ENCODE results near the gene CCDC88C.
A peak's percentile ranks its signal among the peaks of the same experiment; 100 is the strongest.

CCDC88C gene

DNA sequence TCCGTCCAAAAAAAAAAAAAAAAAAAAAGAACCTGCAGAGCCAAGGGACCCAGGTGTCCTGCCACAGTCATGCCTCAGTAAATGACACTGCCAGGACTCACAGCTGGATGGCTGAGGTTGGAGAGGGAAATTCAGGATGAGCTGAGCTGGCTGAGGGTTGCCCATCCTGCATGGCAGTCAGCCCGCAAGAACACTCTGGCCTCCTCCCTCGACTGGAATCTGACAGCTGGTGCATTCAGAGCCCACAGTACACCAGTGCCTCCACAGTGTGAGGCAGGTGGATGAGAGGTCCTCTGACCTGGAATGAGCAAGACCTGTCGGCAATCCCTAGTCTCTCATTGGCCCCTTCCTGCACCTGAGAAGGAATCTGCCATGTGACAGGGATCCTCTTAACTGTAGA, 98.7 kb downstream of the CCDC88C start:
- TF ChIP-seq, protein P1, sequence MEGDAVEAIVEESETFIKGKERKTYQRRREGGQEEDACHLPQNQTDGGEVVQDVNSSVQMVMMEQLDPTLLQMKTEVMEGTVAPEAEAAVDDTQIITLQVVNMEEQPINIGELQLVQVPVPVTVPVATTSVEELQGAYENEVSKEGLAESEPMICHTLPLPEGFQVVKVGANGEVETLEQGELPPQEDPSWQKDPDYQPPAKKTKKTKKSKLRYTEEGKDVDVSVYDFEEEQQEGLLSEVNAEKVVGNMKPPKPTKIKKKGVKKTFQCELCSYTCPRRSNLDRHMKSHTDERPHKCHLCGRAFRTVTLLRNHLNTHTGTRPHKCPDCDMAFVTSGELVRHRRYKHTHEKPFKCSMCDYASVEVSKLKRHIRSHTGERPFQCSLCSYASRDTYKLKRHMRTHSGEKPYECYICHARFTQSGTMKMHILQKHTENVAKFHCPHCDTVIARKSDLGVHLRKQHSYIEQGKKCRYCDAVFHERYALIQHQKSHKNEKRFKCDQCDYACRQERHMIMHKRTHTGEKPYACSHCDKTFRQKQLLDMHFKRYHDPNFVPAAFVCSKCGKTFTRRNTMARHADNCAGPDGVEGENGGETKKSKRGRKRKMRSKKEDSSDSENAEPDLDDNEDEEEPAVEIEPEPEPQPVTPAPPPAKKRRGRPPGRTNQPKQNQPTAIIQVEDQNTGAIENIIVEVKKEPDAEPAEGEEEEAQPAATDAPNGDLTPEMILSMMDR (IDR thresholded peaks at IDR 0.05), result no peak
- TF ChIP-seq ZFX (IDR thresholded peaks at IDR 0.05; ENCODE audit: borderline replicate concordance), result no peak
- no peak overlapping the region for H3K27ac ChIP-seq

DNA sequence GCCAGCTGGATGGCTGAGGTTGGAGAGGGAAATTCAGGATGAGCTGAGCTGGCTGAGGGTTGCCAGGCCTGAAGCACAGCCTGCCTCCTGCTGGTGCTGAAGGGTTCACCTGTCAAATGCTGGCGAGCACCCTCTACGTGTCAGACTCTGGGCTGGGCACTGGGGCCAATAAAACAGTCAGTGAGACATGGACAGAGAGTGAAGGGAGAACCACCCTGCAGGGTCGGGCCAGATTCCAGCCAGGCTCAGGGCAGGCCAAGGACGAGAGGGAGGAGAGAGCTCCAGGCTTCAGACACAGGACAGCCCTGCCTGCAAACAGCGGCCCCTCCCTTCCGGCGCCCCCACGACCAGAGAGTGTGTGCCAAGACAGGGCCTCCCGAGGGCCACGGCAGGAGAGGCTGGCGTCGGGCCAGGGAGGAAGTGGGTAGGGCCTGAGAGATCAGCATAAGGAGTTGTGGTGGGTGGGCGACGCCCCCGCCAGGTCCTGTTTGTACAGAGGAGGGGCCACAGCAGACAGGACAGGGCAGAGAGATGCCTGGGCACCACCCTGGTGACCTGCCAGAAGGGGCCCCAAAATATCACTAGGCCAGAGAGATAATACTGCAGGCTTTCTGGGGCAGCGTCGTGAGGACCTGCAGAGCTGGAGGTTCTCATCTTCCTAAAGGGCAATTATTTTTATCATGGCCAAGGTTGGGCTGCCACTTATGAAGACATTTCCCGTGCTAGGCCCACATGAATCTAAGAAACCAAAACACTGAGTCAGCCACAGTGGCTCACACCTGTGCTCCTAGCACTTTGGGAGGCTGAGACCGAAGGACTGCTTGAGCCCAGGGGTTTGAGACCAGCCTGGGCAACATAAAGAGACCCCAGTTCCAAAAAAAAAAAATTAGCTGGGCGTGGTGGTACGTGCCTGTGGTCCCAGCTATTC, 100.0 kb downstream of the CCDC88C start:
- TF ChIP-seq, protein P1 (IDR thresholded peaks at IDR 0.05), result peak; percentile 46
- no peak for TF ChIP-seq ZFX (IDR thresholded peaks at IDR 0.05; ENCODE audit: borderline replicate concordance)
- no peak overlapping the region for H3K27ac ChIP-seq

DNA sequence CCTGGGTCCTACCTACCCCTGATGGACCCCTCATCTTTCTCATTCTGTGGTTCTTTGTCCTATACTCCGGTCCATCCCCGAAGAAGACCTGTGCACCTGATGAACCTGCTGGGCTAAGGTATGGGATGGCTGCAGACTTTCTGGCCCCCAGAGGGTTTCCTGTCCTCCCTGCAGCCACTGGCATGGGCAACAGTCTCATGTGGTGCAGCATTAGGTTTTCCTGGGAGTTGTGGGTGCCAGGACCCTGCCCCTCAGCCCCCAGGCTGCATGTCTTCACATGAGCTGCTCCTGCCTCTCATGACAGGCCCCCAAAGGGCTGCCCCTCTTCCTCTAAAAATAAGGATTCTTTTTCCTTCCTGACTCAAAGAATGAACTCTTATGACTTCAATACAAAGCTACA, 100.9 kb downstream of the CCDC88C start:
- H3K27ac ChIP-seq, result no peak overlapping the region
- TF ChIP-seq, protein P1 (IDR thresholded peaks at IDR 0.05), result no peak
- no peak for TF ChIP-seq ZFX (IDR thresholded peaks at IDR 0.05; ENCODE audit: borderline replicate concordance)

DNA sequence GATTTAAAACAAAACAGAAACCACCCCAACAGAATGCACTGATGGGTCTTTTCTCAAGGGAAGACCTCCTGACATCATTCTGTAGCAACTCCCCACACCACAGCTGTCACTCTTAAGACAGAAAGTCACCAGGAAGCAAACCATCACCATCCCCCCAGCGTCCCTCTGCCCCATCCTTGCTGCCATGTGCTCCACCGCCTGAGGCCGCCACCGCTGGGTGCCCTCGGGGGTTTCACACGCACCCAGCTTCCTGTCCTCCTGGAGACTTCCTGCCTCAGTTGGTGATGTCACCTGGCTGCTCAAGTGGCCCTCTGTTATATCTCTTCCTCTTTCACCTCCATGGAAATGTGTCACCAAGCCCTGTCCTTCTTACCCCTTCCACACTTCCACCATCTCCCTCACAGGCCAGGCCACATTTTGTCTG, 101.8 kb downstream of the CCDC88C start:
- H3K27ac ChIP-seq, result no peak overlapping the region
- no peak for TF ChIP-seq ZFX (IDR thresholded peaks at IDR 0.05; ENCODE audit: borderline replicate concordance)
- TF ChIP-seq, protein P1 (IDR thresholded peaks at IDR 0.05), result no peak

DNA sequence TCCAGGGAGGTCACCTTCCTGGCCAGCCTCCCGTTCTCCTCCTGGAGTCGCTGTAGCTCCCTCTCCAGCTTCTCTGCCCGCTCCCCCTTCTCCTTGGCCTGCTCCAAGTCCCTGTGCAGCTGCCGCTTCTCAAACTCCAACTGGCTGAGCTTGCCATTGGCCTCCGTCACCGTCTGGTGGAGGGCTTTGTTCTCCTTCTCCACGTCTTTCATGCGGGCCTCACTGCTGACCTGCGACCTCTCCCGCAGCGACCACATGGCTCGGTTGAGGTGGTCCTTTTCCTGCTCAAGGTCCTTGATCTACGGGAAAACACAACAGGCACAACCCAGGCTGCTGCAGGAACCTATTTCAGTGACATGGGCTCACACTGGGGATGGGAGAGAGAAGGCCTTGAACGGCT, 103.8 kb downstream of the CCDC88C start:
- H3K27ac ChIP-seq, result no peak overlapping the region
- TF ChIP-seq ZFX (IDR thresholded peaks at IDR 0.05; ENCODE audit: borderline replicate concordance), result no peak
- TF ChIP-seq, protein P1 (IDR thresholded peaks at IDR 0.05), result no peak

DNA sequence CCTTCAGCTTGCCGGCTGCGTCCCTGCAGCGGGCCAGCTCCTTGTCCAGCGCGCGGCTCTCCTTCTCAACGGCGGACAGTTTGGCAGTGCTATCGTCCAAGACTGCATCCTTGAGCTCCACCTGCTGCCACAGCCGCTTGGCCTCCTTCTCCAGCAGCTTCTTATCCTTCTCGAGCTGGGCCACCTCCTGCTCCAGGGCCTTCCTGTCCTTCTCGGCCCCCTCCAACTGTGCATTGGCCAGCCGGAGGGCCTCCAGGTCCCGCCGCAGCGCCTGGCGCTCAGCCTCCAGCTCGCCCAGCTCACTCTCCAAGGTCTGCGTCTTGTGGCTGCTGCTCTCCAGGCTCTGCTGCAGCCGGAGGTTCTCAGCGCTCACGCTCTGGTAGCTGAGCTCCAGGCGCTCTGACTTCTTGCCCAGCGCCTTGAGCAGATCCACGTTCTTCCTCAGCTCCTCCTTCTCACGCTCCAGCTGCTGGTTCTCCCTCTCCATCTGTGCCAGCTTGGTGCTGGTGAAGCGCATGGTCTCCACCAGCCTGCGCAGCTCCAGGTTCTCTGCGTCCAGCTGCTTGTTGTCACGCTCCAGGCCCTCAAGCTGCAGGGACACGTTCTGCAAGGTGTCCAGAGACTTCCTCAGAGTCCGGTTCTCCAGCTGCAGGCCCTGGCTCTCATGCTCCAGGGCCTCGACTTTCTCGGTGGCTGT, 104.3 kb downstream of the CCDC88C start:
- H3K27ac ChIP-seq, result no peak overlapping the region
- TF ChIP-seq, protein P1 (IDR thresholded peaks at IDR 0.05), result no peak
- TF ChIP-seq ZFX (IDR thresholded peaks at IDR 0.05; ENCODE audit: borderline replicate concordance), result no peak

DNA sequence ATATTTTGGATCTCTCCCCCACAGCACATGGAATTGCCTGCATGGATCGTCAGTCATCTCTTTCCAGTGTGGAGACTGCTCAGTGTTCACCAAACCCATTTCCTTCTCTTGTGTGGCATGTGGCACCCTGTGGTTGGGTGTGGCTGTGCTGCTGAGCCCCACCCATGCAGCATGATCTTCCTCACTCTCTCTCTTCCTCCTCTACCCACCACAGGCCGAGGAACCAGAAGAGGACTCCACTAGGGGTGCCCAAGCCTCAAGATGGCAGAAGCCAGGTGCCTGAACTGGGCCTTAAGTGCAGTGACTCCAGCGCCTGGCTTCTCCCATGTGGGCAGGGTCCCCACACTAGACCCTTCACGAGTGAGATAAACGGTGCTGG, 106.3 kb downstream of the CCDC88C start:
- H3K27ac ChIP-seq, result no peak overlapping the region
- TF ChIP-seq ZFX (IDR thresholded peaks at IDR 0.05; ENCODE audit: borderline replicate concordance), result no peak
- TF ChIP-seq, protein P1 (IDR thresholded peaks at IDR 0.05), result no peak

Measured in 22Rv1 (cell line).